Stimulated activated CD4-positive, alpha-beta T cell treated with anti-CD3 and anti-CD28 coated beads, Interleukin-2, amount 100 ng/mL, for 48 hours (primary cell): ENCODE data around the gene GDPD3.
"Not testable (repeated sequence)": the region's sequence is repeated elsewhere in the genome, so short reads cannot be mapped to it uniquely, and the experiment has no call there.

ENCODE experiments used
- DNase-seq, 2 donors: peaks; one replicate each; pipeline ENCODE4 v3.0.0-alpha.2; 2020

GDPD3 gene

GRCh38 chr16:30113031-30113710, at the start of gene GDPD3:
TSS of gene GDPD3 (minus strand) at chr16:30113537. CDS start at chr16:30113478, 59 bp downstream.
- DNase-seq = no peak

DNA sequence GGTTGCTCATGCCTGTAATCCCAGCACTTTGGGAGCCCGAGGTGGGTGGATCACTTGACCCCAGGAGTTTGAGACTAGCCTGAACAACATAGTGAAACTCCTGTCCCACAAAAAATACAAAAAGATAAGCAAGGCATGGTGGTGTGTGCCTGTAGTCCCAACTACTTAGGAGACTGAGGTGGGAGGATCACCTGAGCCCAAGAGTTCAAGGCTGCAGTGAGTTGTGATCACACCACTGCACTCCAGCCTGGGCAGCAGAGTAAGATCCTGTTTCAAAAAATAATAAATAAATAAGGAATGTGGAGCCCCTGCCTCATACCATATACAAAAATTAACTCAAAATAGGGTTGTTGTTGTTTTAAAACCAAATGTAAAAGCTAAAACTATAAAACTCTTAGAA, 43.9 kb upstream of the GDPD3 start:
- DNase-seq = no peak

DNA sequence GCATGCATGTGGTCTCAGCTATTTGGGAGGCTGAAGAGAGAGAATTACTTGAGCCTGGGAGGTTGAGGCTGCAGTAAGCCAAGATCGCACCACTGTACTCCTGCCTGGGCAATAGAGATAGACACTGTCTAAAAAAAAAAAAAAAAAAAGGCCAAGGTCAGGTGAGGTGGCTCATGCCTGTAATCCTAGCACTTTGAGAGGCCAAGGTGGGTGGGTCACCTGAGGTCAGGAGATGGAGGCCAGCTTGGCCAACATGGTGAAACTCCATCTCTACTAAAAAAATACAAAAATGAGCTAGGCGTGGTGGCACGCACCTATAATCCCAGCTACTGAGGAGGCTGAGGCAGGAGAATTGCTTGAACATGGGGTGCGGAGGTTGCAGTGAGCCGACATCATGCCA, 41.9 kb upstream of the GDPD3 start:
- no peak for DNase-seq

GRCh38 chr16:30152517-30152916, 39.2 kb upstream of the GDPD3 start:
- no peak for DNase-seq

- no peak for DNase-seq
These were observed 37.8 kb upstream of the GDPD3 start for GRCh38 chr16:30151091-30151490.

DNA sequence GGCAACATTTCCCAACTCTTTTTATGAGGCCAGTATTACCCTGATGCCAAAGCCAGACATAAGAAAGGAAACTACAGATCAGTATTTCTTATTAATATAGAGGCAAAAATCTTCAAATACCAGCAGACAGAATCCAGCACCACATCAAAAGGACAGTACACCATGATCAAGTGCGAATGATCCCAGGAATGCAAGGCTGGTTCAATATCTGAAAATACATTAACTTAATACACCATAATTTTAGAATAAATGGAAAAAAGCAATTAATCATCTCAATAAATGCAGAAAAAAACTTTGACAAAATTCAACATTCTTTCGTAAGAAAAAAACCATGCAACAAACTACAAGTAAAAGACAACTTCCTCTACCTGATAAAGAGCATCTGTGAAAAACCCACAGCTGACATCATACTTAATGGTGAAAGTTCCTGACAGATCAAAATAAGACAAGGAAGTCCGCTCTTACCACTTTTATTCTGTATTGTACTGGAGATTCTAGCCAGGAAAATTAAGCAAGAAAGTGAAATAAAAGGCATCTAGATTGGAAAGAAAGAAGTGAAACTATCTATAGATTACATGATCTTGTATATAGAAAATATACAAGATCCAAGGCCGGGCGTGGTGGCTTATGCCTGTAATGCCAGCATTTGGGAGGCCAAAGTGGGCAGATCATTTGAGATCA, 36.1 kb upstream of the GDPD3 start:
- no peak for DNase-seq

- DNase-seq = no peak
These were observed 34.6 kb upstream of the GDPD3 start for GRCh38 chr16:30147843-30148510.

DNA sequence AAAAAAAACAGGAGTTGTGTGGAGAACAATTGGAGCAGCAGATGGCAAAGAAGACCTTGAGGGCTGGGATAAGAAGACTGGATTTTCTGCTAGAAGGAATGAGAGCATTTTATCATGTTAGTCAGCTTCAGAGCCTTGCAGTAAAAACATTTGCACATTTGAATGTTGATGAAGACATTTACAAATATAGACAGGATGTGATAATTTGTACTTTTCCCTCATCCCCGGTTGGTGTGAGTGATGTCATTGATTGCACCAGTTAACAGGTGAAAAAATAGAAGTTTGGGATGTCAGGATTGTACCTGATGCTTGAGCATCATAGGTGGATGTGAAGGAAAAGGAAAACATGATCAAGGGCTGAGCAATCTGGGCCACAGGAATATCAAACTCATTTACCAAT, 32.3 kb upstream of the GDPD3 start:
- no peak for DNase-seq

- no peak for DNase-seq
These were observed 31.6 kb upstream of the GDPD3 start for GRCh38 chr16:30144917-30145316.

DNA sequence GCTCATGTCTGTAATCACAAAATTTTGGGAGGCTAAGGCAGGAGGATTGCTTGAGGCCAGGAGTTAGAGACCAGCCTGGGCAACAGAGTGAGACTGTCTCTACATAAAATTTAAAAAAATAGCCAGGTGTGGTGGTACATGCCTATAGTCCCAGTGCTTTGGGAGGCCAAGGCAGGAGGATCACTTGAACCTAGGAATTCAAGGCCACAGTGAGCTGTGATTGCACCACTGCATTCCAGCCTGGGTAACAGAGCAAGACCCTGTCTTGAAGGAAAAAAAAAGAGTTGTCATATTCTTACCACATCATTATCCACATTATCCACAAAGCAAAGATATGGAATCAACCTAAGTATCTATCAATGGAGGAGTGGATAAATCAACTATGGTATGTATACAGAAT, 30.7 kb upstream of the GDPD3 start:
- DNase-seq = no peak

- no peak for DNase-seq
These were observed 30.0 kb upstream of the GDPD3 start for GRCh38 chr16:30143347-30143702.

DNA sequence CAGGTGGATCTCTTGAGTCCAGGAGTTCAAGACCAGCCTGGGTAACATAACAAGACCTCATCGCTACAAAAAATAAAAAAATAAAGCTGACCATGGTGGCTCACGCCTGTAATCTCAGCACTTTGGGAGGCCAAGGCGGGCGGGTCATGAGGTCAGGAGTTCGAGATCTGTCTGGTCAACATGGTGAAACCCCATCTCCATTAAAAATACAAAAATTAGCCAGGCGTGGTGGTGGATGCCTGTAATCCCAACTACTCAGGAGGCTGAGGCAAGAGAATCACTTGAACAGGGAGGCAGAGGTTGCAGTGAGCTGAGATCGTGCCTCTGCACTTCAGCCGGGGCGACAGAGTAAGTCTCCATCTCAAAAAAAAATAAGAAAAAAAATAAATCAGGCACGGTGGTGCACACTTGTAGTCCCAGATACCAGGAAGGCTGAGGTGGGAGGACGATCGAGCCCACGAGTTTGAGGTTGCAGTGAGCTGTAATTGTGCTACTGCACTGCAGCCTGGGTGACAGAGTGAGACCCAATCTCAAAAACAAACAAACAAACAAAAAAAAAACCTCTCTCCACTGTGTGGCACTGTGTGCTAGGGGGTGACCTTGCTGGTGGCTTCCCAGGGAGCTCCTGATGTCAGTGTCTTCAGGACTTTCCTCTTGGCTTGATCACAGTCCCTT, 29.5 kb upstream of the GDPD3 start:
- DNase-seq = no peak

DNA sequence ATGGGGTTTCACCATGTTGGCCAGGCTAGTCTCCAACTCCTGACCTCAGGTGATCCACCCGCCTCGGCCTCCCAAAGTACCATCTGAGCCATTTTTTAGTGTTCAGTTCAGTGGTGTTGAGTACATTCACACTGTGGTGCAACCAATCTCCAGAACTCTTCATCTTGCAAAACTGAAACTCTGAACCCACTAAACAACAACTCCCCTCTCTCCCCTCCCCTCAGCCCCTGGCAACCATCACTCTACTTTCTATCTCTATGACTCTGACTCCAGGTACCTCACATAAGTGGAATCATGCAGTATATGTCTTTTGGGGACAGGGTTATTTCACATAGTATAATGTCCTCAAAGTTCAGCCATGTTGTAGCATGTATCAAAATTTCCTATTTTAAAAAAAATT, 28.4 kb upstream of the GDPD3 start:
- no peak for DNase-seq

GRCh38 chr16:30139583-30140481, 26.5 kb upstream of the GDPD3 start:
- no peak for DNase-seq

- DNase-seq = no peak
These were observed 24.6 kb upstream of the GDPD3 start for GRCh38 chr16:30137897-30138296.

GRCh38 chr16:30136971-30137605, 23.8 kb upstream of the GDPD3 start:
- no peak for DNase-seq

DNA sequence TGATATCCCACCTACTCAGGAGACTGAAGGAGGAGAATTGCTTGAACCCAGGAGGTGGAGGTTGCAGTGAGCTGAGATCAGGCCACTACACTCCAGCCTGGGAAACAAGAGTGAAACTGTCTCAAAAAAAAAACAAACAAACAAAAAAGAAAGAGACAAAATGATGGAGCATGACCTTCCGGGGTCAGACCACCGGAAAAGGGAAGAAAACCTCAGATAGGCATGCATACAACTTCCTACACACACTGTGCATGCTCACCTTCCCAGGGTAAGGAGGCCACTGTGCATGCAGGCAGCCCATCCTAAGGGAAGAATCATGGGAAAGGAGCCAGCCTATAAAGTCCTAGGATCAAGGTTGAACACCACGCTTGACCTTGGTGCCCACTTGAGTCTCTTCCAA, 19.3 kb upstream of the GDPD3 start:
- no peak for DNase-seq

GRCh38 chr16:30131869-30132475, 18.6 kb upstream of the GDPD3 start:
- DNase-seq = no peak

GRCh38 chr16:30127993-30128392, 14.7 kb upstream of the GDPD3 start:
- no peak for DNase-seq

DNA sequence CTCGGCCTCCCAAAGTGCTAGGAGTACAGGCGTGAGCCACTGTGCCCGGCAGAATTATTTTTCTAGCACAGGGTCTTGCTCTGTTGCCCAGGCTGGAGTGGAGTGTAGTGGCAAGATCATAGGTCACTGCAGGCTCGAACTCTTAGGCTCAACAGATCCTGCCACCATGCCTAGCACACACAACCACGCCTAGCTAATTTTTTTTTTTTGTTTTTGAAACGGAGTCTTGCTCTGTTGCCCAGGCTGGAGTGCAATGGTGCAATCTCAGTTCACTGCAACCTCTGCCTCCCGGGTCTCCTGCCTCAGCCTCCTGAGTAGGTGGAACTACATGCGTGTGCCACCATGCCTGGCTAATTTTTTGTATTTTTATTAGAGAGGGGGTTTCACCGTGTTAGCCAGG, 12.4 kb upstream of the GDPD3 start:
- not testable (repeated sequence) for DNase-seq

- no peak for DNase-seq
These were observed 11.6 kb upstream of the GDPD3 start for GRCh38 chr16:30124985-30125379.
